Retina (tissue), 1 donor: ENCODE data around the gene ANKRD16.
"Not testable (repeated sequence)": the region's sequence is repeated elsewhere in the genome, so short reads cannot be mapped to it uniquely, and the experiment has no call there.

ENCODE experiments used
- DNase-seq: peaks from one replicate; pipeline ENCODE4 v3.0.0-alpha.2; 2016

The ANKRD16 gene

DNA sequence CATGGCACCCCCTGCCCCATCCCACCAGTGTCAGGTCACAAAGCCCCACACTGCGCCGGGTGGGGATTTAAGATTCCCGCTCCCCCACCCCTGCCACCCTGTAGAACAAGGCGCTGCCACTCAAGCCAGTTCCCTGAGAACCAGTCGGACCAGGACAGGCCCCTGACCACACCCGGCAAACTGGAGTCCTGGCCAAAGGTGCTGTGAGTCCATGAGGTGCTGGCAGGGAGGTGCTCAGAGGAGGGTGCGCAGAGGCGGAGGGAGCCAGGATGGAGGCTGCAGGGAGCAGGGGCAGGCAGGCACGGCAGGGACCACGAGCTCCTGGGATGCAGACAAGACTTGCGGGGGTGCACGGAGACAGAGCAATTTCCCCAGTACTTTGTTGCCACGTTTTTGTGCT is 56.7 kb downstream of the ANKRD16 start:
- no peak for DNase-seq

DNA sequence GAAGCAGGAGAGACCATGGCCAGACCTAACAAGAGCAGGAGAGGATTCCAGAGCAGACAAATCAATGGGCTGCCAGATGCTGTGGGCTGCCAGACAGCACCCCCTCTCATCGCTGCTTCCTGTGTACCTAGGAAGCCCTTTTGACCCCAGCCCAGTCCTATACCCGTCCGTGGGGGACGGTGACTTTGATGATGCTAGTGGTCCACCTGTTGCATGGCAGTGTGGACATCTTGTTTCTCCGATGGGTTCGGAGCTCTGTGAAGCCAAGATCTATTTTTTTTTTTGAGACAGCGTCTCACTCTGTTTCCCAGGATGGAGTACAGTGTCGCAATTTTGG is 58.3 kb downstream of the ANKRD16 start:
- DNase-seq: no peak

DNA sequence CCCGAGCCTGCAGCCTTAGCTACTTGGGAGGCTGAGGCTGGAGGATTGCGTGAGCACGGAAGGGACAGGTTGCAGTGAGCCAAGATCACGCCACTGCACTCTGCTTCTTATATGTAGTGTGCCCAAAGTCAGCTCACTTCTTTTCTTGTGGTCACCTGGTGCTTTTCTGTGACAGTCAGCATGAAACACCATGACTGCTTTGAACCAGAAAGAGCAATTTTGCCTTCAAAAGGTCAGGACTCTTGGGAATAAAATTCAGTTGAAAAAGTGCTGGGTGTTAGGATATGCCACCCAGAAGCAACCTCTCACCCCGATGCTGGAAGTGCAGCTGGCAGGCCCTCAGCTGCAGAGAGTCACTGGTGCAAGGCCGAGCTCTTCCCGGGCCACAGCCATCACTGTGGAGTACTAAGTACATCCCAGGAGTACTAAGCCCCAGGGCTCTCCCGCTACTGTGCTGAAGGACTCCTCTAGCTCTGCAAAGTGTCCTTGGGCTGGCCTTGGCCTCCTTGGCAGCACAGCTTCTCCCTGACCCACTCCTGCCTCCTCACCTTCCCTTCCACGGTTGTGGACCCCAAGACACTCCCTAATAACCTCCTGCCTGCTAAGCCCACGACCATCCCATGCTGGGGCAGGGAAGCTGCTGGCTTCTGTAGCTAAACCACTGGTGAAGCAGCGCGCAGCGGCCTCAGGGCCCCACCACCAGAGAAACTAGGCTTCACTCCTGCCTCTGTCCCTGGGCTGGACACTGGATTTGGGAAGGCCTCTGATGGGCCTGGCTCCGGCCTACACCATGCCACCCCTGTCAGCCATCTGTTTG is 58.9 kb downstream of the ANKRD16 start:
- DNase-seq: no peak

DNA sequence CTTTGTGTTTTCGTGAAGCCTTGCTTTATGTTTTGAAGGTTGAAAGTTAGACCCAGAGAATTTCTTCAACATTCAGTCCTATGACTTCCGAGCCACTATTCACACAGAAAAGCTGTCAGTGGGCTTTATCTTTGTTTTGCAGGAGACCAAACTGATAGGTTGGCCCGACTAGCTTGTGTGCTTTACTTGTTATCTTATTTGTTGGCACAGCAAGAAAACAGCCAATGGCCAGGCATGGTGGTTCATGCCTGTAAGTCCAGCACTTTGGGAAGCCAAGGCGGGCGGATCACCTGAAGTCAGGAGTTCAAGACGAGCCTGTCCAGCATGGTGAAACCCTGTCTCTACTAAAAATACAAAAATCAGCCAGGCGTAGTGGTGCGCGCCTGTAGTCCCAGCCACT is 60.4 kb downstream of the ANKRD16 start:
- no peak for DNase-seq

DNA sequence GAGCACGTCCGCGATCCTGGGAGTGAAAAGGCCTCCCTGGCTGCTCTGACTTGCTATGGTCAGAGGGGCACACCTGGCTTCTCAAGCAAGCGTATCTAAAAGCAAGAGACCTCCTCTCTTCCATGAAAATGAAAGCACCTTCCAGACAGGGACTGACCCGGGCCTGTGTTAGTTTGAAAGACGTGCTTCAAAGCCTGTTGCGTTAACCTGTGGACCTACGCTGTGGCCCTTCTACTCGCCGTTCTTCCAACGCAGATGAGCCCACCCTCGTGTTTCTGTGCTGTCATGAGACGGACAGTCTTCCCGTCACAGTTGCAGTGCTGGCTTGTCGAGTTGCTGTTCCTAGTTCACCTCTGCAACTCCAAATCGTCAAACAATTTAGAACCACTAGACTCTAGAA is 61.0 kb downstream of the ANKRD16 start:
- no peak for DNase-seq

DNA sequence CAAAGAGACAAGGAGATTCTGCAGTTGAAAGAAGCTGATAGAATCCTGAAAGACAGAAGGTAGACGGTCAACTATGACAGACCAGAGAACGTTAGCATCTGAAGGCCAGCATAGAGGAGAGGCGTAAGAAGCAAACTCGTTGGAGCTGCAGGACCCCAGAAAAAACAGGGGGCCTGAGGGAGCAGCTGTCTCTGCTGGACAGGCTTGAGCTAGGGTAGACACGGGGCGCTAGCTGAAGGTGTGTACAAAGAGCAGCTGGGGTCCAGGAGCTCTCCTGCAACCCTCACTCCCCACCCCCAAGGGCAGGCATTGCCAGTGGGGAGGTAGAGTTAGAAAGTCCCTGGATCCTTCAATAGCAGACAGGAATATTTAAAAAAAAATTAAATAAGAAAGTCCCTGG is 61.9 kb downstream of the ANKRD16 start:
- DNase-seq: no peak

DNA sequence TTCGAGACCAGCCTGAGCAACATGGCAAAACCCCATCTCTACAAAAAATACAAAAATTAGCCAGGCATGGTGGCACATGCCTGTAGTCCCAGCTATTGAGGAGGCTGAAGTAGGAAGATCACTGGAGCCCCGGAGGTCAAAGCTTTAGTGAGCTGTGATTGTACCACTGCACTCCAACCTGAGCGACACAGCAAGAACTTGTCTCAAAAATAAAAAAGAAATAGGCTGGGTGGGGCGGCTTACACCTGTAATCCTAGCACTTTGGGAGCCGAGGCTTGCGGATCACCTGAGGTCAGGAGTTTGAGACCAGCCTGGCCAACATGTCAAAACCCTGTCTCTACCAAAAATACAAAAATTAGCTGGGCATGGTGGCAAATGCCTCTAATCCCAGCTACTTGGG is 63.2 kb downstream of the ANKRD16 start:
- DNase-seq: not testable (repeated sequence)

DNA sequence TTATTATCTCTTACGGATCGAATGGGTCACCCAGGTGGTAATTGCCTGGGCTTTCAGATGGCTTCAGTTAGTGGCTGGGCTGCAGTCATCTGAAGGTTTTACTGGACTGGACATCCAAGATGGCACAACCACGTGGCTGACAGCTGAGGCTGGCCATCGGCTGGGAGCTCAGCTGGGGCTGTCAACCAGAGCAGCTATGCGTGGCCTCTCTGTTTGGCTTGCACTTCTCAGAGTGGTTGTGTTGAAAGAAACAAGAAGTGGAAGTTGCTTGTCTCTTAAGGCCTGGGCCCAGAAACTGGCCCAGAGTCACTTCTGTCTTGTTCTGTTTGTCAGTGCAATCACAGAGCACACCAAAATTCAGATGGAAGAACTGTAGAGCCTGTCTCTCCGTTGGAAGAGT is 70.8 kb downstream of the ANKRD16 start:
- DNase-seq: no peak

DNA sequence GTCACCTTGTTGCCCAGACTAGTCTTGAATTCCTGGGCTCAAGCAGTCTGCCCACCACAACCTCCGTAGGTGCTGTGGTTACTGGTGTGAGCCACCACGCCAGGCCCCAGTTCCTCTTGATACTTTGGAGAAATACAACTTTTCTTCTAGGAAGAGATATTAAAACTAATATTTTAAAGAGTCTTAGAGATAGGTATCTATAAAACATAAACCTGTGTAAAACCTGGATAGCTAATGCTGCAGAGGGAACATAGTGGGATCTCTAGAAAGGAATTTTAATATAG is 71.7 kb downstream of the ANKRD16 start:
- DNase-seq: no peak

DNA sequence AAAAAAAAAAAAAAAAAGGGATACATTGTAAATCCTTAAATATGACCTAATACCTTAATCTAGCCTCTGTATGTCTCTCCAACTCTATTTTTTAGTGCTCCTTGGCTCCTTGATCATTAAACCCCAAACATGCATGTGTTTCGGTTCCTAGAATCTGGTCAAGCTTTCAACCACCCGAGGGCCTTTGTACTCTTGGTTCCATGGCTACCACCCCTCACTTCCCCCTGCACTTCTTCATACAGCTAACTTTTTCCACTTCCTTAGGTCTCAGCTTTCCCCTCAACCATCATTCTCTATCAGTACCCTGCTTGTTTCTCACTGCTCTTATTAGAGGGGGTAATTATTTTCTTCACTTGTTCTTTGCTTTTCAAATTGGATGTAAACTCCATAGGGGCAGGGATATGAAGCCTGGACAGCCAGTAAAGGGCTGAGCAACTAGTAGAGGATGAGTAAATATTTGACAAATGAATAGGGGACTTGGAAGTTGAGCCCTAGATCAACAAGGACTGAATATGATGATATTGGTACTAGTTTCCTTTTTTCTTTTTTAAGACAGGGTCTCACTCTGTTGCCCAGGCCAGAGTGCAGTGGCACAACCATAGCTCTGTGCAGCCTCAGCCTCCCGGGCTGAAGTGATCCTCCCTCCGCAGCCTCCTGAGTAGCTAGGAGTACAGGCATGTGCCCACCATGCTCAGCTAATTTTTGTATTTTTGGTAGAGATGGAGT is 72.2 kb downstream of the ANKRD16 start:
- no peak for DNase-seq

DNA sequence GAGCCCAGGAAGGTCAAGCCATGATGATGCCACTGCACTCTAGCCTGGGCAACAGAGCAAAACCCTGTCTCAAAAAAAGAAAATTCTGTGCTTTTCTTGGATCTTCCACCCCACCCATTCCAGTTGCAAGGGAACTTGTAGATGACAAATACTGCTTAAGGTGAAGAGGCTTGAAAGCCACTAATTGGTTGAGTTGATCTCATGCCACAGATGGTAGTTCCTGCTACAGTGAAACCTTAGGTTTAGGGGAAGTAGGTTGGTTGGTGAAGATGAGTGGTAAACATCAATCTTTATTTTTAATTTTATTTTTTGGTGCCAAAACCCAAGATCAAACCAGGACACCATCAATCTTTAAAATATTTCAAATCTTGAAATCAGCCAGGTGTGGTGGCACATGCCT is 73.5 kb downstream of the ANKRD16 start:
- no peak for DNase-seq

DNA sequence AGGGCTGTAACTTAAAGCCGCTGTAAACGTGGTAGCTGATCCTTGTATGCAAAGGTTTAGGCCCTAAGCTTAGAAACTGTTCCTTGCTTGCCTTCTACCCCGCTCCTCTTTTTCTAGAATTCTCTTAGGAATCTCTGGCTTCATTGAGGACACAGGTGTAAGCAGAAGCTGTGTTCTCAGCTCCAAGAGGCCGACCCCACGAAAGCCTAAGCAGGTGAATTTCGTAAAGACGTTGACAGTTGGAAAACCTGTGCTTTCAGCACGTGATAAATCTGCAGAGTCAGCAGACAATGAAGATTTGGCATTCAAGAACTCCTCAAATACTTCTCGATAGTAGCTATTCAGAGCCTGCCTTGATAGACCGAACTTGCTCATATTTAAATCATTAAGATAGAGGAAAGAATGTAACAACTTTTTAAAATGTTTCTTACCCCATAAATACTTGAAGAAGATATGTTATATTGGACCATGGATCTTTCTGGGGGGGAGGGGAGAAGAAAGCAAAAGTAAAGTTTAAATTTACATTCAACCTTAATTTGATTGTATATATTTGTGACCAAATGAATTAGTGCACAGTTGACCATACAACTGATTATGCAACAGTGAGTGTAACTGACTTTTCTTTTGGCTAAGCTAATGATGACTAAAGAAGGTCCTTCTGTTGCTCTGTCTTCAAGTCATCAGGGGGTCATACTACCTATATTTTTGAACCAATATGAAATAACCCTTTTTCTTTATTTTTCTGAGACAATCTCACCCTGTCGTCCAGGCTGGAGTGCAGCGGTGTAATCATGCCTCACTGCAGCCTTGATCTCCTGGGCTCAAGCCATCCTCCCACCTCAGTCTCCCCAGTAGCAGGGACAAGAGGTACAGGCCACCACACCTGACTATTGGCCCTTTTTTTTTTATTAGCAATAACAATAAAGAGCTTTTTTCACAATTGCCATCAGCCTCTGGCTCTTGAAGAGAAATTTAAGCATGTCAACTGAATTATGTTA is 75.3 kb downstream of the ANKRD16 start:
- no peak for DNase-seq

DNA sequence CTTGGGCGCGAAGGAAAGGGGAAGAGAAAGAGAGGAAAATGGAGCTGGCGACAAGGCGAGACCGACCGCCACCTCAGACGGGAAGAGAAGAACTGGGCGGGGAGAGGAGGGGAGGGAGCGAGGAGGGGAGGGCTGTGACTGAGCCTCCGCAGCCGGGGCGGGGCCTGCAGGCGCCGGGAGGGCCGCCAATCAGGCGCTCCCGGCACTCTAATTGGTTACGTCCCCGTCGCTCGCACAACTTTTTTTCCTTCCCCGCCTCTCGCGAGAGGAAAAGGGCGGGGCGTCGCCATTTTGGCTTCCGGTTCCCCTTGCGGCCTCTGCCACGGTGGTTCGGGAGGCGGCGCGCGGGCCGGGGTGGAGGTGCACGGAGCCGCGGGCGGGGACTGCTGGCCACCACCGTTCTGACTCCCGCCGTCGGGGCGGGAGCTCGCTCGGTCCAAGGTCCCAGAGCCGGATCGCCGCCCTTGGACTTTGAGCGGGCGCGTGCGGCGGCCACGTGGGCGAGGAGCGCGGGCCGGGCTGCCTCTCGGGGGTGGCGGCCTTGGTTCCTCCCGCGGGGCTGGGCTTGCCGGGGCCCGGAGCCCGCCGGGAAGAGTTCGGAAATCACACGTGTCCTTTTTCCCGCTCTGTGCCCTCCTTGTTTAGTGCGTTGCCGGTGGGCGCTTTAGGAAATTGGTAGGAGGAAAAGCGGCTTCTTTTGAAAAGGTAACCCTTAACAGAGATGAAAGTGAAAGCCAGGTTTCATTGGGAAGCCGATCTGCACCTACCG is 76.2 kb downstream of the ANKRD16 start, which contains the start of gene GDI2:
Gene GDI2, minus strand, starts transcription at position 94 of the 769 bp plus-strand sequence. CDS start 176 bp downstream, outside the sequence.
- DNase-seq: peak; percentile 99

DNA sequence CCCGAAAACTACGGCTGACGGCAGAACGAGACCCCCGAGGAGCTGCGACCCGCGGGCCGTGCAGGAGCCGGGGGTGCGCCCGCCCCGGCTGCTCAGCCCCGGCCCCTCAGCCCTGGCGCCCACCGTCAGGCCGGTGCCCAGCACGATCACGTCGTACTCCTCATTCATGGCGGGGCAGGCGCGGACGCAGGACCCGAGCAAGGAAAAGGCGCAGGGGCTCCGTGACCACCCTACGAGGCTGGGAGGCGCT is 76.7 kb downstream of the ANKRD16 start:
- DNase-seq: no peak

DNA sequence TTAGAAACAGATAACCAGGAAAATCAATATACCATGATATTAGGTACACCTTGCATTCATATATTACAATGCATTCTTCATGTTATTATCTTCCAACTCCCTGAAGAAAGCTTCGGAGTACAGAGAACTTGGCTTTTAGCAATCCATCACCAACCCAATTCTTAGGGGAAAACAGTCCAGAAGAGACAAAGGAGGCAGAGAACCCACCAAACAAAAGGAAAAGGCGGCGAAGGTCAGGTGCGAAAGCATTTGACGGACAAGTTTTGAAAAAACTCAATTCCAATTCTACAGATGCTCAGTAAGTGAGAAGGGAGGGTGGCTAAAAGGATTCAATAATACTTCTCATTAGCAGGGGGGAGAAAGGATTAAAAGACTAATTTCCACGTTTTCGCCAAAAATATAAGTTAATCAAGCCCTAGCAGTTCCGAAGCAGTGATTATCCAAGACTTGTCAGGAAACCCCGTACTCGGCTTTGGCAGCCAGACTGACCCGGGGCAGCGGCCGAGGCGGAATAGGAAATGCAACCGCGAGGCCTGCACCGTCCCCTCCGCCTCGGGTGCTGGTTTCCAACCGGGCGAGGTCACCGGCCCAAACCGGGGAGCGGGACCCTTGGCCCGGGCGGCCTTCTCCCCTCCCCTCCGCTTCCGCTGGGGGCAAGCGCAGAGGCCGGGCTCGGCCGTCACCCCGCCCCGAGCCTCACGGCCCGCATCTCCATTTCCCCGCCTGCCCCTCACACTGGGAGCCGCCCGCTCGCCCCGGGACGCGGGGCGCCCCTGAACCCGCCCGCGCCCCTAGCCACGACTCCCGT is 77.2 kb downstream of the ANKRD16 start:
- DNase-seq: no peak
